WTC11 (cell line): ENCODE data around the gene MOB3B. TPM values are rescaled to one million over a fixed set of nuclear protein-coding genes. Genes with fewer than 3 reads are reported as not detected.

Experiments
- ATAC-seq: fragments of 200-7000 bp; cut with Tn5 transposase; 2 replicates; pipeline ENCODE4 v1.10.0; 2021; ENCODE audit warnings: mild to moderate bottlenecking, moderate library complexity
- CTCF ChIA-PET: fragments of 300-600 bp; sonication (Branson Sonifier 250); formaldehyde crosslinking; loops from one replicate; lab custom pipeline; 2021; ENCODE audit warnings: antibody characterized with exemption; lab: Charles Lee
- POLR2A ChIA-PET: fragments of 350-600 bp; sonication (Branson Sonifier 250); formaldehyde crosslinking; loops from one replicate; lab custom pipeline; 2021; ENCODE audit warnings: antibody characterized with exemption; lab: Charles Lee
- DNase-seq: peaks from one replicate; pipeline ENCODE4 v3.0.0; 2021; ENCODE audit warnings: low spot score
- H3K27ac Mint-ChIP-seq: 2 replicates; pipeline ENCODE4 v1.8.0; 2021; ENCODE audit warnings: mixed read lengths
- H3K27me3 Mint-ChIP-seq: 2 replicates; pipeline ENCODE4 v1.8.0; 2021; ENCODE audit warnings: low read depth, mild to moderate bottlenecking, moderate library complexity, mixed read lengths
- H3K36me3 Mint-ChIP-seq: 2 replicates; pipeline ENCODE4 v1.8.0; 2021; ENCODE audit warnings: mixed read lengths
- H3K4me1 Mint-ChIP-seq: 2 replicates; pipeline ENCODE4 v1.8.0; 2022; ENCODE audit warnings: mixed read lengths
- H3K4me3 Mint-ChIP-seq: 2 replicates; pipeline ENCODE4 v1.8.0; 2021; ENCODE audit warnings: mild to moderate bottlenecking, moderate library complexity, mixed read lengths
- H3K9me3 Mint-ChIP-seq: 2 replicates; pipeline ENCODE4 v1.8.0; 2021; ENCODE audit warnings: mixed read lengths
- ARID4B ChIP-seq: sonication (generic); formaldehyde crosslinking; IDR thresholded peaks from 2 replicates; pipeline ENCODE4 v1.8.0; 2023; ENCODE audit warnings: missing genetic modification reagents, mild to moderate bottlenecking, borderline replicate concordance
- E2F1 ChIP-seq: sonication (generic); formaldehyde crosslinking; IDR thresholded peaks from 2 replicates; pipeline ENCODE4 v1.8.0; 2022; ENCODE audit warnings: mild to moderate bottlenecking, missing genetic modification reagents
- ERG ChIP-seq: fragments of 250-450 bp; sonication (Bioruptor Pico); IDR thresholded peaks from 2 replicates; pipeline ENCODE4 v1.8.0; 2021; ENCODE audit warnings: mild to moderate bottlenecking
- HMGXB4 ChIP-seq: sonication (generic); formaldehyde crosslinking; IDR thresholded peaks from 2 replicates; pipeline ENCODE4 v1.8.1; 2023; ENCODE audit warnings: mild to moderate bottlenecking, moderate library complexity, missing genetic modification reagents
- KAT7 ChIP-seq: sonication (generic); formaldehyde crosslinking; IDR thresholded peaks from 2 replicates; pipeline ENCODE4 v1.8.1; 2023; ENCODE audit warnings: missing genetic modification reagents, mild to moderate bottlenecking, borderline replicate concordance
- MXD4 ChIP-seq: fragments of 250-450 bp; sonication (Bioruptor Pico); IDR thresholded peaks from 2 replicates; pipeline ENCODE4 v1.8.0; 2021; ENCODE audit warnings: mild to moderate bottlenecking, moderate library complexity, borderline replicate concordance
- NR3C1 ChIP-seq: sonication (generic); formaldehyde crosslinking; conservative IDR thresholded peaks from 2 replicates; pipeline ENCODE4 v1.8.1; 2023; ENCODE audit warnings: low read depth, mild to moderate bottlenecking, missing genetic modification reagents
- OVOL2 ChIP-seq: fragments of 250-450 bp; sonication (Bioruptor Pico); IDR thresholded peaks from 2 replicates; pipeline ENCODE4 v1.9.0; 2021; ENCODE audit warnings: mild to moderate bottlenecking, borderline replicate concordance
- PRDM15 ChIP-seq: sonication (generic); formaldehyde crosslinking; IDR thresholded peaks from 2 replicates; pipeline ENCODE4 v1.8.0; 2022; ENCODE audit warnings: missing genetic modification reagents
- SMAD4 ChIP-seq: sonication (generic); formaldehyde crosslinking; IDR thresholded peaks from 2 replicates; pipeline ENCODE4 v1.8.0; 2022; ENCODE audit warnings: mild to moderate bottlenecking, missing genetic modification reagents
- USF2 ChIP-seq: sonication (generic); formaldehyde crosslinking; IDR thresholded peaks from 2 replicates; pipeline ENCODE4 v1.8.1; 2023; ENCODE audit warnings: mild to moderate bottlenecking, missing genetic modification reagents, moderate library complexity
- ZBTB21 ChIP-seq: sonication (generic); formaldehyde crosslinking; IDR thresholded peaks from 2 replicates; pipeline ENCODE4 v1.8.1; 2023; ENCODE audit warnings: mild to moderate bottlenecking, missing genetic modification reagents, borderline replicate concordance
- ZBTB43 ChIP-seq: sonication (generic); formaldehyde crosslinking; IDR thresholded peaks from 2 replicates; pipeline ENCODE4 v1.8.1; 2023; ENCODE audit warnings: mild to moderate bottlenecking, missing genetic modification reagents
- ZMAT4 ChIP-seq: fragments of 250-450 bp; sonication (Bioruptor Pico); IDR thresholded peaks from 2 replicates; pipeline ENCODE4 v1.9.0; 2021; ENCODE audit warnings: mild to moderate bottlenecking
- ZNF219 ChIP-seq: sonication (generic); formaldehyde crosslinking; IDR thresholded peaks from 2 replicates; pipeline ENCODE4 v1.8.0; 2023; ENCODE audit warnings: missing genetic modification reagents, mild to moderate bottlenecking, borderline replicate concordance
- ZNF263 ChIP-seq: sonication (generic); formaldehyde crosslinking; IDR thresholded peaks from 2 replicates; pipeline ENCODE4 v1.8.1; 2022; ENCODE audit warnings: low read depth, mild to moderate bottlenecking, moderate library complexity, missing genetic modification reagents
- ZNF396 ChIP-seq: fragments of 250-450 bp; sonication (Bioruptor Pico); IDR thresholded peaks from 2 replicates; pipeline ENCODE4 v1.8.0; 2021; ENCODE audit warnings: mild to moderate bottlenecking, moderate library complexity, borderline replicate concordance
- ZNF671 ChIP-seq: fragments of 250-450 bp; sonication (Bioruptor Pico); IDR thresholded peaks from 2 replicates; pipeline ENCODE4 v1.8.0; 2021; ENCODE audit warnings: mild to moderate bottlenecking
- total RNA-seq: library from RNA; stranded (reverse); gene quantifications from 3 replicates; pipeline ENCODE4 v1.2.3, GENCODE V29; 2021

MOB3B gene
- total RNA-seq, 1 experiment from 2014 or later, result 25.1 TPM

GRCh38 chr9:27377147-27377807 is 152.3 kb downstream of the MOB3B start:
- Mint-ChIP-seq H3K9me3 (peaks cover 3% of the 10 kb centered on the region), H3K27me3 (no peaks in the 10 kb centered on the region; the same call in 1 of the 2 replicates), H3K36me3 (0 out of 2 replicates have a peak, but pooled peaks cover 3% of the 10 kb centered on the region), H3K4me1 (peaks cover 53% of the 10 kb centered on the region), H3K4me3 (no peak overlapping the region), H3K27ac (peak overlapping the region; percentile 8; the same call in 1 of the 2 replicates)
- DNase-seq (no peak), ATAC-seq (peak; percentile 61)
- ChIA-PET CTCF (interaction anchor here (1.7 kb wide), 1 partner anchor 44 kb away, joined by 7 read pairs; no protein-coding TSS in a partner anchor), POLR2A (interaction anchor here (1.2 kb wide), 1 partner anchor 19 kb away, joined by 3 read pairs; no protein-coding TSS in a partner anchor)
- TF ChIP-seq ZMAT4 (CRISPR knock-in tag) (no peak), E2F1 (CRISPR knock-in tag) (no peak), SMAD4 (CRISPR knock-in tag) (no peak), ZNF263 (CRISPR knock-in tag) (no peak), OVOL2 (CRISPR knock-in tag) (no peak), ZNF671 (no peak), ARID4B (CRISPR knock-in tag) (no peak), ZBTB21 (CRISPR knock-in tag) (no peak)

- 0 out of 2 replicates have a peak, but pooled peaks cover 5% of the 10 kb centered on the region for H3K36me3 Mint-ChIP-seq
- peaks cover 79% of the 10 kb centered on the region for H3K4me1 Mint-ChIP-seq
- no peak for ATAC-seq
- no peak for DNase-seq
- H3K9me3 Mint-ChIP-seq, result peaks cover 10% of the 10 kb centered on the region; the same call in 1 of the 2 replicates
- H3K27ac Mint-ChIP-seq, result no peak overlapping the region
- no peaks in the 10 kb centered on the region; the same call in 1 of the 2 replicates for H3K27me3 Mint-ChIP-seq
- no peak overlapping the region for H3K4me3 Mint-ChIP-seq
- CTCF ChIA-PET, result no interaction called here
- POLR2A ChIA-PET, result no interaction called here
- no peak for TF ChIP-seq PRDM15
- TF ChIP-seq HMGXB4, result no peak
- no peak for TF ChIP-seq ZNF396 (CRISPR knock-in tag)
- no peak for TF ChIP-seq KAT7 (CRISPR knock-in tag)
- no peak for TF ChIP-seq NR3C1 (CRISPR knock-in tag)
- no peak for TF ChIP-seq ERG
- no peak for TF ChIP-seq USF2 (CRISPR knock-in tag)
- TF ChIP-seq OVOL2 (CRISPR knock-in tag), result no peak
- no peak for TF ChIP-seq ZNF219 (CRISPR knock-in tag)
- TF ChIP-seq MXD4 (CRISPR knock-in tag), result no peak
- TF ChIP-seq ZBTB43 (CRISPR knock-in tag), result no peak
Observed at GRCh38 chr9:27373851-27374250, 155.8 kb downstream of the MOB3B start.
